Measurements from ENCODE around the gene LRRC1. TPM values are rescaled to one million over a fixed set of nuclear protein-coding genes. Genes with fewer than 3 reads are reported as not detected.

LRRC1 gene
- total and polyA plus RNA-seq, 10 of the 15 experiments (the other 5 are each of a cell fraction or from before 2014, with no cell fraction given), result 0.35 to 9.3 (median 0.63) TPM

DNA sequence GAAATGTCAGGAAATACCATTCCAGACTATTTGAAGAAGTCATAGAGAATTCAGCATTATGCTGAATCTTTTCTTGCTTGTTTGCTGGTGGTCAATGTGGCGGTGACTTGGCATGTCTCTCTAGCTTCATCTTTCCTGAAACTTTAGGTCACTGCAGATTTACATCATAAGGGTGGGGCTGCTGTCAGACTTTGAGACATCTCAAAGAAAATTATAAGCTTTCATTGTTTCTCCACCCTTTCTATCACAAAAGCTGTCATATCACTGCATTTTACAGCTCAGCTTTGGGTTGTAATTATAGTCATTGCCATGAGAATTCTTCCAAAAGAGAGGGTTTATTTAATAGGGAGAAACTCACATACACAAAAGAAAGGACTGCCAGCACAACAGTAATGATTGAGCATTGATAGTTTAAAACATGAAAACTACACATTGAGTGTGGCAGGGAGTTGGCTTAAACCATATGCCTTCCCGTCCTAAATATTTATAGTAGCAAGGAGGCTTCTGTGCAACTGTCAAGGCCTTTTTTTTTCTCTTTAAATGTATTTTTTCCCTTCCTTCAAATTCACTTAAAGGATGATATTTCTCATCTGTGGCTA, 44.7 kb upstream of the LRRC1 start:
- no peak for DNase-seq (ENCODE audit: low read depth, low spot score)
- no peaks in the 10 kb centered on the region for H3K36me3 ChIP-seq (ENCODE audit: control insufficient read depth in 2 of 2, insufficient read depth in 2 of 2, low read length in 1 of 2)
- ChIA-PET SMC1A (ENCODE audit: uncharacterized antibody, unreplicated experiment) (no interaction called here), POLR2A (no interaction called here), CTCF (interaction anchor here (0.9 to 1.8 kb wide), 4 partner anchors 8 to 25 kb away, joined by 3 to 5 read pairs (median 4); no protein-coding TSS in a partner anchor), RAD21 (ENCODE audit: unreplicated experiment) (no interaction called here)
- no peak for FAIRE-seq
- BruUV-seq (replicated peaks), result no TSS peak
- H3K9ac ChIP-seq (ENCODE audit: control insufficient read depth, insufficient read depth, low read length), result no peak overlapping the region
- 52% methylated on average over 2 of the region's 2 CpGs for WGBS (ENCODE audit: insufficient coverage, insufficient replicate concordance, low lambda C conversion rate, missing lambda C conversion rate)
- H3K4me3 ChIP-seq, result no peak overlapping the region
- H3K9me3 ChIP-seq (replicated peaks; ENCODE audit: control insufficient read depth, insufficient read depth, low read length), result no peaks in the 10 kb centered on the region
- no peak overlapping the region for H2AFZ ChIP-seq (ENCODE audit: control insufficient read depth, low read depth, low read length)
- H4K20me1 ChIP-seq (ENCODE audit: control insufficient read depth, insufficient read depth), result no peaks in the 10 kb centered on the region
- intact Hi-C loops (cut with micrococcal nuclease; ENCODE audit: unreplicated experiment), result no loop called here
- H3K27ac ChIP-seq (ENCODE audit: control insufficient read depth, insufficient read depth), result no peak overlapping the region
- no peaks in the 10 kb centered on the region for H3K79me2 ChIP-seq (ENCODE audit: control insufficient read depth, insufficient read depth, low read length)
- H3K27me3 ChIP-seq (replicated peaks in 1 of 2; ENCODE audit: control insufficient read depth in 2 of 2, insufficient read depth in 2 of 2, low read length in 1 of 2), result no peaks in the 10 kb centered on the region
- no peak for ATAC-seq
- in situ Hi-C loops (cut with MboI), result no loop called here
- no peaks in the 10 kb centered on the region for H3K4me1 ChIP-seq (ENCODE audit: control insufficient read depth, insufficient read depth, low read length)
- H3K4me2 ChIP-seq (ENCODE audit: control insufficient read depth, insufficient read depth), result no peak overlapping the region
- TF ChIP-seq, protein P1, sequence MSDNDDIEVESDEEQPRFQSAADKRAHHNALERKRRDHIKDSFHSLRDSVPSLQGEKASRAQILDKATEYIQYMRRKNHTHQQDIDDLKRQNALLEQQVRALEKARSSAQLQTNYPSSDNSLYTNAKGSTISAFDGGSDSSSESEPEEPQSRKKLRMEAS (IDR thresholded peaks at IDR 0.05; ENCODE audit: low read depth, low read length), result no peak
- TF ChIP-seq BHLHE40 (IDR thresholded peaks at IDR 0.05; ENCODE audit: borderline replicate concordance in 1 of 2, low read depth in 2 of 2, low read length in 1 of 2), result no peak
- no peak for TF ChIP-seq MYB (IDR thresholded peaks at IDR 0.05; ENCODE audit: borderline replicate concordance, low read depth, low read length)
- TF ChIP-seq EGR1 (IDR thresholded peaks at IDR 0.05; ENCODE audit: borderline replicate concordance in 1 of 2, low read depth in 2 of 2, low read length in 2 of 2), result no peak
- TF ChIP-seq ZNF622 (IDR thresholded peaks at IDR 0.05), result no peak
- no peak for TF ChIP-seq E4F1 (IDR thresholded peaks at IDR 0.05; ENCODE audit: borderline replicate concordance, partially characterized antibody)
- TF ChIP-seq, protein P2, sequence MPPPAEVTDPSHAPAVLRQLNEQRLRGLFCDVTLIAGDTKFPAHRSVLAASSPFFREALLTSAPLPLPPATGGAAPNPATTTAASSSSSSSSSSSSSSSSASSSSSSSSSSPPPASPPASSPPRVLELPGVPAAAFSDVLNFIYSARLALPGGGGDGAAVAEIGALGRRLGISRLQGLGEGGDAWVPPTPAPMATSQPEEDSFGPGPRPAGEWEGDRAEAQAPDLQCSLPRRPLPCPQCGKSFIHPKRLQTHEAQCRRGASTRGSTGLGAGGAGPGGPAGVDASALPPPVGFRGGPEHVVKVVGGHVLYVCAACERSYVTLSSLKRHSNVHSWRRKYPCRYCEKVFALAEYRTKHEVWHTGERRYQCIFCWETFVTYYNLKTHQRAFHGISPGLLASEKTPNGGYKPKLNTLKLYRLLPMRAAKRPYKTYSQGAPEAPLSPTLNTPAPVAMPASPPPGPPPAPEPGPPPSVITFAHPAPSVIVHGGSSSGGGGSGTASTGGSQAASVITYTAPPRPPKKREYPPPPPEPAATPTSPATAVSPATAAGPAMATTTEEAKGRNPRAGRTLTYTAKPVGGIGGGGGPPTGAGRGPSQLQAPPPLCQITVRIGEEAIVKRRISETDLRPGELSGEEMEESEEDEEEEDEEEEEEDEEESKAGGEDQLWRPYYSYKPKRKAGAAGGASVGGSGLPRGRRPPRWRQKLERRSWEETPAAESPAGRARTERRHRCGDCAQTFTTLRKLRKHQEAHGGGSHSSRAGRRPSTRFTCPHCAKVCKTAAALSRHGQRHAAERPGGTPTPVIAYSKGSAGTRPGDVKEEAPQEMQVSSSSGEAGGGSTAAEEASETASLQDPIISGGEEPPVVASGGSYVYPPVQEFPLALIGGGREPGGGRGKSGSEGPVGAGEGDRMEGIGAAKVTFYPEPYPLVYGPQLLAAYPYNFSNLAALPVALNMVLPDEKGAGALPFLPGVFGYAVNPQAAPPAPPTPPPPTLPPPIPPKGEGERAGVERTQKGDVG (CRISPR knock-in tag; IDR thresholded peaks at IDR 0.05), result no peak
- no peak for TF ChIP-seq HCFC1 (IDR thresholded peaks at IDR 0.05; ENCODE audit: low read length)
- TF ChIP-seq RAD51 (IDR thresholded peaks at IDR 0.05), result no peak
- no peak for TF ChIP-seq NR2C1 (IDR thresholded peaks at IDR 0.05)
- TF ChIP-seq ELK1 (IDR thresholded peaks at IDR 0.05; ENCODE audit: low read depth, low read length), result no peak
- TF ChIP-seq RB1 (IDR thresholded peaks at IDR 0.05; ENCODE audit: borderline replicate concordance), result no peak
- TF ChIP-seq, protein P3, sequence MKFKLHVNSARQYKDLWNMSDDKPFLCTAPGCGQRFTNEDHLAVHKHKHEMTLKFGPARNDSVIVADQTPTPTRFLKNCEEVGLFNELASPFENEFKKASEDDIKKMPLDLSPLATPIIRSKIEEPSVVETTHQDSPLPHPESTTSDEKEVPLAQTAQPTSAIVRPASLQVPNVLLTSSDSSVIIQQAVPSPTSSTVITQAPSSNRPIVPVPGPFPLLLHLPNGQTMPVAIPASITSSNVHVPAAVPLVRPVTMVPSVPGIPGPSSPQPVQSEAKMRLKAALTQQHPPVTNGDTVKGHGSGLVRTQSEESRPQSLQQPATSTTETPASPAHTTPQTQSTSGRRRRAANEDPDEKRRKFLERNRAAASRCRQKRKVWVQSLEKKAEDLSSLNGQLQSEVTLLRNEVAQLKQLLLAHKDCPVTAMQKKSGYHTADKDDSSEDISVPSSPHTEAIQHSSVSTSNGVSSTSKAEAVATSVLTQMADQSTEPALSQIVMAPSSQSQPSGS (IDR thresholded peaks at IDR 0.05; ENCODE audit: low read length), result no peak
- TF ChIP-seq NFXL1 (IDR thresholded peaks at IDR 0.05; ENCODE audit: borderline replicate concordance), result no peak

All from GM12878 (cell line).